ENCODE data around the gene IL22RA1.

Gene IL22RA1

DNA sequence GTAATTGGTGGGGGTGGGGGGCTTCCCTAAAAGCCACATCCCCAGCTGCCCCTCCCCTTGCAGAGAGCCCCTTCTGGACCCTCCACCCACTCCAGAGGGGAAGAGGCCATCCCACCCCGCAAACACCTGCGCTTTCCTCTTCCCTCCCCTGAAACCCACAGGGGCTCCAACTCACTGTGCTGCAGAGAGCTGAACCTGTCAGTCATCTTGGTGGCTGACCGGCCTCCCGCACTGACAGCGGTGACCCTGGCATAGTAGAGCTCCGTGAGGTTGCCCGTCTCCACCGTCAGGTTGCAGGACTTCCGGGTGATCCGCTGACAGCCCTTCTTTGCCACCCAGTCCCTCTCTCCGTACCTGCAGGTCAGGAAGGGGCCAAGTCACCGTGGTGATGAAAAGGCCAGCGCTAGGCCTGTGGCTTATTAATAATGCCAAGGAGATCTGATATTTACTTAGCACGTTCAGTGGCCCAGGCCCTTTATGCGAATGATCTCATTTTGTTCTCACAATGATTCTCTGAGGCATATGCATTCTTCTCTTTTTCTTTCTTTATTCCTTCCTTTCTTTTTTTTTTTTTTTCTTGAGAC is 5.9 kb downstream of the IL22RA1 start:
- DNase-seq = no peak

DNA sequence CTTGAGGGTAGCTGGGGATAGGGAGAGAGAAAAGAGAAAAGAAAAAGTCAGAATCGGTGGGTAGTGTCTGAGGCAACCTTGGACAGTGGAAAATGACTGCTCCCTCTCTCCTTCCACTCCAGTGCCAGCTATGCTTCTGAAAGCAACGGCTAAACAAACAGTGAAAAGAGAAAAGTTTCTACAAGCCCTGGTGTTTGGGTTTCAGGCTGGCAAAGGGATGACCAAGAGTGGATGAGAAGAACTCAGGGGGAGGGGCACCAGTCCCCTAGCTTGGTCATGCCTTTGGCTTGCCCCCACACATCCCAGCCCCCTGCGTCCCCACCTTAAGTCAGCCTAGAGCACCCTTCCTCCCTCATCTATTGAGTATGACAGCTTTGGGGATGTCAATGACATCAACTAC is 8.6 kb downstream of the IL22RA1 start:
- no peak for DNase-seq

GRCh38 chr1:24133819-24134218 is 9.1 kb downstream of the IL22RA1 start:
- DNase-seq = no peak

GRCh38 chr1:24130385-24130784 is 12.6 kb downstream of the IL22RA1 start:
- no peak for DNase-seq

GRCh38 chr1:24127801-24128363 is 15.1 kb downstream of the IL22RA1 start:
- no peak for DNase-seq

DNA sequence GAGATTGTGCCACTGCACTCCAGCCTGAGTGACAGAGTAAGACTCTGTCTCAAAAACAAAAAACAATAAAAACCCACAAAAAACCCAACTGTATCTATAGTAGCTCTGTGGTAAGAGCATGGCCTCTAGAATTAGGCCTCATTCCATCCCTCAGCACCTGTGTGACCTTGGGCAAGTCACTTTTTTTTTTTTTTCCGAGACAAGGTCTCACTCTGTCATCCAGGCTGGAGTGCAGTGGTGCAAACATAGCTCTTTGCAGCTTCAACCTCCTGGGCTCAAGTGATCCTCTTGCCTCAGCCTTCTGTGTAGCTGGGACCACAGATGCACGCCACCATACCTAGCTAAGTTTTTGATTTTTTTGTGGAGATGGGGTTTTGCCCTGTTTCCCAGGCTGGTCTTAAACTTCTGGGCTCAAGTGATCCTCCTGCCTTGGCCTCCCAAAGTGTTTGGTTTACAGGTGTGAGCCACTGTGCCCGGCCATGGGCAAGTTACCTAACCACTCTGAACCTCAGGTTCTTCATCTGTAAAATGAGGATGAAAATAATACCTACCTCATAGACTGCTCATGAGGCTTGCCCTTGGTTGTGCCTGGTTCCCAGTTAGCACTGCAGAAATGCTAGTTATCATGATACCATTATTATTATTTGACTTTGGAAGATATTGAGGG is 15.7 kb downstream of the IL22RA1 start:
- no peak for DNase-seq

DNA sequence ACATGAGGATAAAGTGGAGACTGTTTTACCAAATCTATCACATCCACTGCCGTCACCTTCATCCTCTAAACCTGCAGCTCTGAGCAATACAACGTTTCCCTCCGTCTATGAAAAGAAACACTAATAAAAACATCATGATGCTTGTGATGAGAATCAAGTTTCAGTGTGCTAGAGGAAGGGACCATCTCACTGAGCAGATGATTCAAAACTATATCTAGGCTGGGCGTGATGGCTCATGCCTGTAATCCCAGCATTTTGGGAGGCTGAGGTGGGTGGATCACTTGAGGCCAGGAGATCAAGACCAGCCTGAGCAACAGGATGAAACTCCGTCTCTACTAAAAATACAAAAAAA is 16.3 kb downstream of the IL22RA1 start:
- no peak for DNase-seq

GRCh38 chr1:24126018-24126671 is 16.8 kb downstream of the IL22RA1 start:
- no peak for DNase-seq

- no peak for DNase-seq
These were observed 17.5 kb downstream of the IL22RA1 start for GRCh38 chr1:24125456-24125855.

DNA sequence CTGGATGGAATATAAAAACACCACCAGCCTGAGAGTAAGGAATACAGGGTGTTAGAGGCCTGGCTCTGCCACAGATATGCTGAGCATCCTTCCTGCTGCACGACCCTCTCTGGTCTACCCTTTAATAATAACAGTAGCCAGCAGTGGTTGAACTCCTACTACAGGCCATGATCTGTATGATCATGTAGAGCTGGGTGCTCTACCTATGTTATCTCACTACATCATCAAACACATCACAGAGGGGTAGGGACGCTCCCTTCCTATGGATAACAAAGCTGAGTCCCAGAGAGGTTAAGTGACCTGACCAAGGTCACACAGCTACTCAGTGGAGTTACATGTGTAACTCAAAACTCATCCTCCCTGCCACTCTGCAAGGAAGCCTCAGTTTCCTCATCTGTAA is 18.0 kb downstream of the IL22RA1 start:
- no peak for DNase-seq

DNA sequence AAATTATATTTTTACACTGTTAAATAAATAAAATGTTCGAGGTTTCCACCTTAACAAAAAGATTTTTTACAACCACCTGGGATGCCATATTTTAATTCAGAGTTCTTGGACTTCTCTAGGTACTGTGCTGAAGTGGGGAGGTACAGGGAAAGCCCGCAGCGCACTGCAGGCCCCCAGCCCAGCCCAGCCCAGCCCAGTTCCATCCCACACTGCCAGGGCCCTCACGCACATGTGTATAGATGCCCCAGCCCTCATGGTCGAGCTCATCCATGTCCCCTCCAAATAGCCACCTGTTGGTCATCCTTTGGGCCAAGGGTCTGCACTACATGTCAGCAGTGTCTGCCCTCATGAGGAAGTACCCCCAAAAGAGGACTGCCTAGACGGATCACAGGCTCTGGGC is 19.3 kb downstream of the IL22RA1 start:
- DNase-seq = no peak

DNA sequence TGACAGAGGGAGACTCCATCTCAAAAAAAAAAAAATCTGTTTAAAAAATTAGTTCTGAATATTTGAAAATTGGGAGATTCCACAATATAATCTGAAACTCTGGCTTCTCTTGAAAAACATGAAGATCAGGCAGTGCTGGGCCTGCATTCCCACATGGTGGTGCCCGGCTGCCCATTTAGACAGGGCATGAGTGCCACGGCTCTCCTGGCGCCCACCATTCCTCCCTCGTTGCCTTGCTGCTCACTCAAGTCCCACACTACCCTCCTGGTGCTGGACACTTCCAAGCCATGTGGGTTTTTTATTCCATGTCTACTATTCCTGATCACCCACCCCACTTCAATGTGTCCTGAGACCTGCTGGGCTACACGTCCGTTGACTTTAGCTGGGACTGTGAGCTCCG is 20.2 kb downstream of the IL22RA1 start:
- DNase-seq = no peak

- no peak for DNase-seq
These were observed 21.5 kb downstream of the IL22RA1 start for GRCh38 chr1:24121406-24121805.

- DNase-seq = no peak
These were observed 22.0 kb downstream of the IL22RA1 start for GRCh38 chr1:24120965-24121364.

- no peak for DNase-seq
These were observed 22.8 kb downstream of the IL22RA1 start for GRCh38 chr1:24119859-24120756.

DNA sequence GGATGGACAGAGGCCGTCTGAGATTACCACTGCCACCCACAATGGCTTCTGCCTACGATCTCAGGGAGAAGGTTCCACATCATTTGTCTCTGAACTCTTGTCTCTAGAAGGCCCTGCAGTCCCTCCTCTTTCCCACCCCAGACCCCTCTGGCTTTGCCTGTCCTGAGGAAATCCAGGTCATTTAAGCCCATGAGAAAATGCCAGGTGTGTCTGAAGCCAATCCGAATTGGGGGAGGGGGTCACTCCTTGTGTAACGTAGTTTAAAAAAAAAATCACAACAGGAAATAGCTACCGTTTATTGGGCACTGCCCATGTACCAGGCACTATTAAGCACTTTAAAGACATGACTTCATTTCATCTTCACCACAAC is 23.5 kb downstream of the IL22RA1 start:
- no peak for DNase-seq

GRCh38 chr1:24118410-24119242 is 24.3 kb downstream of the IL22RA1 start:
- DNase-seq = no peak

GRCh38 chr1:24117722-24118409 is 25.1 kb downstream of the IL22RA1 start:
- no peak for DNase-seq

GRCh38 chr1:24117132-24117531 is 25.8 kb downstream of the IL22RA1 start:
- DNase-seq = no peak

DNA sequence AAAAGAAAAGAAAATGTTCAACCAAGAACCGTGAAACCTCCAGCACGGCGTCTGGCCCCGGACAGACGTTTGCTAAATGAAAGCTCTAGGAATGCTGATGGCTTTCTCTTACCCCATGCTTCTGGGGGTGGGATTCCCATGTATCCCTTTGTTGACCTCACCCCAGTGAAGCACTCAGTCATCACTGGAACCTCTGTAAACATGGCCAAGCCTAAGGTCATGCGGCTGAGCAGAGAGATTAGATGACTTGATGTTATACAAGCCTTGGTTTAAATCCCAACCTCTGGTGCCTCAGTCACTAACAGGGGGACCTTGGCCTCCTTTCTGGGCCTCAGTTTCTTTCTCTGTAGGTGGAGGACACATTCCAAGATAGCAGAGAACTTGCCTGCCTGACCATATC is 28.2 kb downstream of the IL22RA1 start:
- DNase-seq = no peak

GRCh38 chr1:24113641-24114033 is 29.3 kb downstream of the IL22RA1 start:
- no peak for DNase-seq
